HG03039 (cell line): Measurements from ENCODE around the gene TEX55.
A peak's percentile ranks its signal among the peaks of the same experiment; 100 is the strongest.
"Not testable (repeated sequence)": the region's sequence is repeated elsewhere in the genome, so short reads cannot be mapped to it uniquely, and the experiment has no call there.

Source experiments
- ATAC-seq: cut with Tn5 transposase; IDR thresholded peaks from one replicate; pipeline ENCODE4 v1.9.1; 2021; ENCODE audit warnings: mild to moderate bottlenecking, moderate library complexity; ENCODE audit not compliant: unreplicated experiment

Gene TEX55

GRCh38 chr3:119145500-119146167 lies at the start of gene TEX55:
Gene TEX55 (plus strand): TSS chr3:119146165. CDS start chr3:119146190, 25 bp downstream.
- ATAC-seq = peak; percentile 51

DNA sequence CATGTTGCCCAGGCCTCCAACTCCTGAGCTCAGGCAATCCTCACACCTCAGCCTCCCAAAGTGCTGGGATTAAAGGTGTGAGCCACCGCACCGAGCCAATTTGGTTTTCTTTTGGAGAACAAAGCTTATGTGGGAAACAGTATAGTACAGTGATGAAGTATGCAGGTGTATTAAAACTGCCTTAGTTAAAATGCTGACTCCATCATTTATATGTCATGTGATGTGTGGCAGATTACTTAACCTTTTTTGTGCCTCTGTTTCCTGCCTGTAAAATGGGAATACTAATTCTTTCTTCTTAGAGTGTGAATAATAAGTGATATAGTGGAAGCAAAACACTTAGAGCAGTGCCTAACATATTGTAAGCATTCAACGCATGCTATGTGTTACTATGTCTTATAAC lies 48.0 kb upstream of the TEX55 start:
- no peak for ATAC-seq

DNA sequence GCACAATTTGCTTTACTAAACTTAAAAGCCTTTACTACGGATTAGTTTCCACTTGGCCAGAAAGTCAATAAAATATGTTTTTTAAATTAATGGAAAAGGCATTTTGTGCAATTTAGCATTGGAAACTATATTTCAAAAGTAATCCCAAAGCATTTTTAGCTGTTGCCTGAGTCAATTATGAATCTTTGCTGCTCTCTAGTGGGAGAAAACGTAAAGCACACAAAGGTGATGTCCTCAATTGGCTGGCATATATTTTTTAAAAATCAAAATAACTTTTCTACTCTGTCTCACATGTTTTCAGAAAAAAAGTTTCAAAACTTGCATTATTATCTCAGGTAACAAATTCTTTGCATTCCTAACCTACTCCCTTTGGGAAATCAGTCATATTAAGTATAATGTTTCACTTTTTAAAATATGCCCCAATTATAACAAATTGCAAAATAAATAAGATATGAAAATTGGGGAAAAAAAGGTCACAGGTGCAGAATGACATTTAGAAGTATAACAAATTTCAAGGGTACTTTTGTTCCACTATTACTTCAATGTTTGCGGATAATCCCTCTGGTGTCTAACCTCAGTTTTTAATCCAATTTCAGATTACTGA lies 47.2 kb upstream of the TEX55 start:
- ATAC-seq = no peak

DNA sequence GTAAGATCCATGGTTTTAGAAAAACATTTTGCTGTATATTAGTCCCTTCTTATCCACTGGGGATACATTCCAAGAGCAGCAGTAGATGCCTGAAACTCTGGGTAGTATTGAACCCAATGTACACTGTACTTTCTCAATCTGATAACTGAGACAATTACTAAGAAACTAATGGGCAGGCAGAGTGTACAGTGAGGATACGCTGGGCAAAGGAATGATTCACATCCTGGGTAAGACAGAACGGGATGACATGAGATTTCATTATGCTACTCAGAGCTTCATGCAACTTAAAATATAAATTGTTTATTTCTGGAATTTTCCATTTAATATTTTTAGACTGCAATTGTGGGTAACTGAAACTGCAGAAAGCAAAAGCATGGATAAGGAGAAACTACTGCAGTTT lies 46.2 kb upstream of the TEX55 start:
- ATAC-seq = no peak

GRCh38 chr3:119104031-119104430 lies 41.9 kb upstream of the TEX55 start:
- ATAC-seq = no peak

- ATAC-seq = not testable (repeated sequence)
Measured at GRCh38 chr3:119118330-119118729, 27.6 kb upstream of the TEX55 start.

DNA sequence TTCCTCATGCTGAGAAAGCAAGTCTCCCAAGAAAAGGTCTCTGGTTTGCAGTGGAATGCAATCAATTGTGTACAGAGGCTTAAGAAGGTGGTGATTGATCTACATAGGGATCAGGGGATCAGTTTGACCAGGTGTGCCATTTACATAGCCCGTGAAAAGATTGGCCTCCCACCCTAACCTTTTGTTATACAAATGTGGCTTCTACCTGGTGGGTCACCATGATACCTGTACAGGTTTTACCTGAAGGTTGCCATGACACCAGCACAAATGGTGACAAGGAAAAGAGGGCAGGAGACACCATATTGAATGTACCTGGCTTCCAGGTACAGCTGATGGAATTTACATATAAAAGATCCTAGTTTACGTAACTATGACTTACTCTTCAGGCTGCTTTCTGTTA lies 25.5 kb upstream of the TEX55 start:
- ATAC-seq = no peak

GRCh38 chr3:119122350-119122749 lies 23.6 kb upstream of the TEX55 start:
- no peak for ATAC-seq

DNA sequence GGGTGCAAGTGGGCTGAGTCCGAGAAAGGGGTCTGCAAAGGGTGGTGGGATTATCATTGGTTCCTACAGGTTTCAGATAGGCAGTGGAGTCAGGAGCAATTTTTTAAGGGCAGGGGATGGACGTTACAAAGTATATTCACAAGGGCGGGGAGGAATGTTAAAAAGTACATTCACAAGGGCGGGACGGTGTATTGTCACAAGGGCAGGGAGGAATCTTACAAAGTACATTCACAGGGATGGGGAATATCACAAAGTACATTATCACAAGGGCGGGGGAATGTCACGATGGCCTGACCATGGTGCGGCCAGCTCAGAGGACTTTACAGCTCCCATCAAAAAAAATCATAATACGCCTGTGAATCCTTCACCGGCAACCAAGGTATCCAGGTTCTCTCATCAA lies 20.6 kb upstream of the TEX55 start:
- ATAC-seq = no peak

- no peak for ATAC-seq
Measured at GRCh38 chr3:119125742-119126504, 20.0 kb upstream of the TEX55 start.

GRCh38 chr3:119130291-119130690 lies 15.7 kb upstream of the TEX55 start:
- not testable (repeated sequence) for ATAC-seq

GRCh38 chr3:119132291-119132690 lies 13.7 kb upstream of the TEX55 start:
- ATAC-seq = not testable (repeated sequence)

DNA sequence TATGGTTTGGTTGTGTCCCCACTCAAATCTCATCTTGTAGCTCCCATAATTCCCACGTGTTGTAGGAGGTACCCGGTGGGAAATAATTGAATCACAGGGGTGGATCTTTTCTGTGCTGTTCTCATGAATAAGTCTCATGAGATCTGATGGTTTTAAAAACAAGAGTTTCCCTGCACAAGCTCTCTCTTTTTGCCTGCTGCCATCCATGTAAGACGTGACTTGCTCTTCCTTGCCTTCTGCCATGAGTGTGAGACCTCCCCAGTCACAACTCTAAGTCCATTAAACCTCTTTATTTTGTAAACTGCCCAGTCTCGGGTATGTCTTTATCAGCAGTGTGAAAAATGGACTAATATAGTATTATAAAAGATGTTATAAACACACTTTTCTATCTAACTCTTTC lies 6.6 kb upstream of the TEX55 start:
- not testable (repeated sequence) for ATAC-seq

DNA sequence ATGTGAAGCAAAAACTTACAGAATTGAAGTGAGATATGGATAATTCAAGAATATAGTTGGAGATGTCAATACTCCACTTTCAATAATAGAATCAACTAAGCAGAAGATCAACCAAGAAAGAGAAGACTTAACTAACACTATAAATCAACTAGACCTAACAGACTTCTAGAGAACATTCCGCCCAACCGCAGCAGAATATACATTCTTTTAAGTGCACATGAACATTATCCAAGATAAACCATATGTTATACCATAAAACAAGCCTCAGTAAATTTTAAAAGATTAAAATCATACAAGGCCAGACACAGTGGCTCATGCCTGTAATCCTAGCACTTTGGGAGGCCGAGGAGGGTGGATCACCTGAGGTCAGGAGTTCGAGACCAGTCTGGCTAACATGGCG lies 5.5 kb upstream of the TEX55 start:
- ATAC-seq = no peak

GRCh38 chr3:119145128-119145499 lies 851 bp upstream of the TEX55 start:
- peak; percentile 14 for ATAC-seq

DNA sequence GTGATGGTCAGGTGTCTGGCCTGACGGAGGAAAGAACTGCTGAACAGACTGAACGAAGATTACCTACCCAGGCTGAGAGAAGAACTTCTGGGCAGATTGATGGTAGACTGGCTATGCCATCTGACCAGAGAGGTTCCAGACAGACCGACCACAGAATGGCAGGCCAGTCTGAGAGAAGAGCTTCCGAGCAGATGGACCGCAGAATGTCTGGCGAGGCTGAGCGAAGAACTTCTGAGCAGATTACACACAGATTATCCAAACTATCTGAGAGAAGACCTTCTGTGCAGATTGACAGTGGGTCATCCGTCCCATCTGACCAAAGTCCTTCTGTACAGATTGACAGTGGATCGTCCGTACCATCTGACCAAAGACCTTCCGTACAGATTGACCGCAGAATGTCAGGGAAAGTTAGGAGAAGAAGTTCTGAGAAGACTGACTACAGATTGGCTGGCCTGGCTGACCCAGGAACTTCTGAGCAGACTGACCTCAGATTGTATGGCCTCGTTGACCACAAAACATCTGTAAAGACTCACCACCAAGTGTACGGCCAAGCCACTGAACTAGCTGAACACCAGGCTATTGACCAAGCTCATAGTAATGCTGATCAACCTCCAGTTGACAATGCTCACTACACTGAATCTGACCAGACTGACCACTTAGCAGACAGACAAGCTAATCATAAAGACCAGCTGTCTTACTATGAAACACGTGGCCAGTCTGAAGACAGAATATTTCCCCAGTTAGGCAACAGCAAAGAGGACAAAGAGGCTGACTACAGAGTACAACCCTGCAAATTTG lies 812 bp downstream of the TEX55 start:
- no peak for ATAC-seq

- no peak for ATAC-seq
Measured at GRCh38 chr3:119147494-119147893, 1.5 kb downstream of the TEX55 start.

GRCh38 chr3:119148493-119149180 lies 2.7 kb downstream of the TEX55 start:
- no peak for ATAC-seq

- no peak for ATAC-seq
Measured at GRCh38 chr3:119149484-119149883, 3.5 kb downstream of the TEX55 start.

DNA sequence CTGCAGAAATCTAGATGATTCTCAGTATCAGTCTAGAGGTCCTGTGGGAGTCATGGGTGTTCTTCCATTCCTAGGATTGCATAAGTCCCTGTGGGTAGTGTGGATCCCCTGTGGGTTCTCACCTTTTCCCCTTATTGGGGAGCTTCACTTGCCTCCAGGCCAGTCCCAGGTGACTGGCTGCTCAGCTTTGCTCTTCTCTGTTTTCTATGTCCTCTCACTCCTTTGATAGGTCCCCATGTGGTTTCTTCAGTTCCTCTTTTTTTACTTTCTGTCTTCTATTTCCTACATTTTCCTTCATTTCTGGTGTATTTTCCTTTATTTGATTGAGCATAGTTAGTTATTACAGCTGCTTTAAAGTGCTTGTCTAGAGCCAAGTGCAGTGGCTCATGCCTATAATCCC lies 10.9 kb downstream of the TEX55 start:
- no peak for ATAC-seq

DNA sequence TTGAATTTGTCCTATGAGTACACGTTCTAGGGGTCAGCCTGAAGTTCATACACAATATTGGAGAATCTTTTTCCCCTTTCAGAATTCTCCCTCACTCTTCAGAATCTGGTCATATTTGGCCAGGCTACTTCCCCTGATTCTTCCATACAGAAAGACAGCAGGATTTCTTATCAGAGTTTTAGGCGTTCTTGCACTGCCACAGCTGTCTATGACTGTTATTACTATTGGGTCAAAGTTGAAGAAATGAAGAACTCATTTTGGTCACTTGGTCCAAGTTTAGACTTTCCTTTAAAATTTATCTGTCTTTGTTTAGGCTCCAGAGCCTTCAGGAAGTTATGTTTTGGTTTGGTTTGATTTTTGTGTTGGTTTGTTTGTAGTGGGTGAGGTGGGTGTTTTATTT lies 12.0 kb downstream of the TEX55 start:
- ATAC-seq = no peak
